Measurements from ENCODE around the gene ZNF33A.
"Not testable (repeated sequence)": the region's sequence is repeated elsewhere in the genome, so short reads cannot be mapped to it uniquely, and the experiment has no call there.

DNA sequence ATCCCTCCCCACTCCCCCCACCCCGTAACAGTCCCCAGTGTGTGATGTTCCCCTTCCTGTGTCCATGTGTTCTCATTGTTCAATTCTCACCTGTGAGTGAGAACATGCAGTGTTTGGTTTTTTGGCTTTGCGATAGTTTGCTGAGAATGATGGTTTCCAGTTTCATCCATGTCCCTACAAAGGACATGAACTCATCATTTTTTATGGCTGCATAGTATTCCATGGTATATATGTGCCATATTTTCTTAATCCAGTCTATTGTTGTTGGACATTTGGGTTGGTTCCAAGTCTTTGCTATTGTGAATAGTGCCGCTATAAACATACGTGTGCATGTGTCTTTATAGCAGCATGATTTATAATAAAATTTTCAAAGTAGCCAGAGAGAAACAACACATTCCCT lies 8.6 kb downstream of the ZNF33A start:
- TF ChIP-seq, protein P1, sequence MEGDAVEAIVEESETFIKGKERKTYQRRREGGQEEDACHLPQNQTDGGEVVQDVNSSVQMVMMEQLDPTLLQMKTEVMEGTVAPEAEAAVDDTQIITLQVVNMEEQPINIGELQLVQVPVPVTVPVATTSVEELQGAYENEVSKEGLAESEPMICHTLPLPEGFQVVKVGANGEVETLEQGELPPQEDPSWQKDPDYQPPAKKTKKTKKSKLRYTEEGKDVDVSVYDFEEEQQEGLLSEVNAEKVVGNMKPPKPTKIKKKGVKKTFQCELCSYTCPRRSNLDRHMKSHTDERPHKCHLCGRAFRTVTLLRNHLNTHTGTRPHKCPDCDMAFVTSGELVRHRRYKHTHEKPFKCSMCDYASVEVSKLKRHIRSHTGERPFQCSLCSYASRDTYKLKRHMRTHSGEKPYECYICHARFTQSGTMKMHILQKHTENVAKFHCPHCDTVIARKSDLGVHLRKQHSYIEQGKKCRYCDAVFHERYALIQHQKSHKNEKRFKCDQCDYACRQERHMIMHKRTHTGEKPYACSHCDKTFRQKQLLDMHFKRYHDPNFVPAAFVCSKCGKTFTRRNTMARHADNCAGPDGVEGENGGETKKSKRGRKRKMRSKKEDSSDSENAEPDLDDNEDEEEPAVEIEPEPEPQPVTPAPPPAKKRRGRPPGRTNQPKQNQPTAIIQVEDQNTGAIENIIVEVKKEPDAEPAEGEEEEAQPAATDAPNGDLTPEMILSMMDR (IDR thresholded peaks at IDR 0.05), result not testable (repeated sequence)
- not testable (repeated sequence) for TF ChIP-seq POLR2A (IDR thresholded peaks at IDR 0.05); POLR2AphosphoS5 (IDR thresholded peaks at IDR 0.05; ENCODE audit: insufficient read depth in 1 of 2, low read depth in 1 of 2)
